H1 (cell line): ENCODE data around the gene SSBP3. TPM values are rescaled to one million over a fixed set of nuclear protein-coding genes. Genes with fewer than 3 reads are reported as not detected.

Experiments
- CTCF ChIA-PET: fragments of 300-600 bp; sonication (Branson Sonifier 250); formaldehyde crosslinking; loops from one replicate; lab custom pipeline; 2021; ENCODE audit not compliant: partially characterized antibody; lab: Charles Lee
- POLR2A ChIA-PET: fragments of 300-600 bp; sonication (Branson Sonifier 250); formaldehyde crosslinking; loops from one replicate; lab custom pipeline; 2021; ENCODE audit warnings: inconsistent platforms; ENCODE audit not compliant: partially characterized antibody; lab: Charles Lee
- DNase-seq, 2 experiments: peaks; one replicate each; pipeline versions ENCODE4 v3.0.0 to v3.0.0-alpha.2; 2010 to 2022; ENCODE audit warnings: low spot score in 2 of 2, low read depth in 1 of 2, mixed read lengths in 1 of 2
- FAIRE-seq: peaks from 2 replicates; lab custom pipeline; 2011; peaks lifted over from hg19 to GRCh38; lab: Jason Lieb, UNC
- H2AFZ ChIP-seq: 2 replicates; pipeline ENCODE4 v1.8.1; 2012; ENCODE audit warnings: low read length, inconsistent platforms
- H2AK5ac ChIP-seq: 2 replicates; pipeline ENCODE4 v1.6.1; 2013; ENCODE audit warnings: low read depth, low read length
- H2BK120ac ChIP-seq: replicated peaks from 2 replicates; pipeline ENCODE3; 2013; ENCODE audit warnings: low read depth, low read length, inconsistent platforms
- H2BK12ac ChIP-seq: 2 replicates; pipeline ENCODE4 v1.6.1; 2013; ENCODE audit warnings: low read depth, low read length
- H2BK15ac ChIP-seq: 2 replicates; pipeline ENCODE4 v1.6.1; 2013; ENCODE audit warnings: low read length
- H2BK20ac ChIP-seq: 2 replicates; pipeline ENCODE4 v1.6.1; 2013; ENCODE audit warnings: low read length
- H2BK5ac ChIP-seq: 2 replicates; pipeline ENCODE4 v1.6.1; 2013; ENCODE audit warnings: low read depth, low read length
- H3K14ac ChIP-seq: 2 replicates; pipeline ENCODE4 v1.6.1; 2013; ENCODE audit warnings: inconsistent platforms; ENCODE audit not compliant: insufficient read length
- H3K18ac ChIP-seq: 2 replicates; pipeline ENCODE4 v1.6.1; 2013; ENCODE audit warnings: low read length; ENCODE audit errors: extremely low read depth
- H3K23ac ChIP-seq: 2 replicates; pipeline ENCODE4 v1.6.1; 2013; ENCODE audit warnings: inconsistent platforms; ENCODE audit not compliant: insufficient read length
- H3K23me2 ChIP-seq: 2 replicates; pipeline ENCODE4 v1.6.1; 2013; ENCODE audit warnings: low read depth, low read length
- H3K27ac ChIP-seq: 2 replicates; pipeline ENCODE4 v1.6.1; 2011; ENCODE audit warnings: low read depth, low read length, inconsistent platforms
- H3K27me3 ChIP-seq, 4 experiments: replicated peaks in 1 of 4; 1 replicate in 1 of 4; 2 replicates in 3 of 4; pipeline versions ENCODE4 v1.6.1 to v1.8.1; 2011 to 2013; ENCODE audit warnings: low read length in 3 of 4, mild to moderate bottlenecking in 3 of 4, inconsistent platforms in 2 of 4, mixed read lengths in 2 of 4, moderate library complexity in 1 of 4; ENCODE audit not compliant: control insufficient read depth in 3 of 4, insufficient read depth in 3 of 4; ENCODE audit errors: extremely low read depth in 1 of 4
- H3K36me3 ChIP-seq, 4 experiments: 2 replicates each; pipeline versions ENCODE4 v1.6.1 to v1.8.1; 2011 to 2013; ENCODE audit warnings: mild to moderate bottlenecking in 4 of 4, low read length in 3 of 4, moderate library complexity in 2 of 4, control low read depth in 1 of 4, inconsistent platforms in 1 of 4; ENCODE audit not compliant: insufficient read depth in 4 of 4, control insufficient read depth in 2 of 4
- H3K4ac ChIP-seq: replicated peaks from 2 replicates; pipeline ENCODE3; 2013; ENCODE audit warnings: low read length, low read depth, mixed read lengths, inconsistent platforms; ENCODE audit not compliant: insufficient read length
- H3K4me1 ChIP-seq, 4 experiments: replicated peaks in 1 of 4; 1 replicate in 1 of 4; 2 replicates in 3 of 4; pipeline versions ENCODE4 v1.6.1 to v1.8.1; 2011 to 2013; ENCODE audit warnings: low read length in 3 of 4, inconsistent platforms in 2 of 4, mixed read lengths in 1 of 4; ENCODE audit not compliant: insufficient read depth in 4 of 4, control insufficient read depth in 3 of 4
- H3K4me2 ChIP-seq, 2 experiments: 2 replicates each; pipeline versions ENCODE4 v1.6.1 to v1.8.1; 2011 to 2013; ENCODE audit warnings: low read depth in 2 of 2, low read length in 2 of 2, control low read depth in 1 of 2, inconsistent platforms in 1 of 2, mild to moderate bottlenecking in 1 of 2; ENCODE audit not compliant: insufficient read depth in 1 of 2
- H3K4me3 ChIP-seq, 4 experiments: fragments of 200-600, 300-600 bp in 1 of 4; sonication (generic), shearing (Covaris generic), sonication (Bioruptor Twin) in 1 of 4; 2 replicates each; pipeline versions ENCODE4 v1.5.1 to v1.8.1; 2011 to 2016; ENCODE audit warnings: low read length in 4 of 4, low read depth in 3 of 4, control low read depth in 2 of 4, inconsistent platforms in 2 of 4, mild to moderate bottlenecking in 2 of 4, mixed read lengths in 1 of 4, moderate library complexity in 1 of 4; ENCODE audit not compliant: insufficient read depth in 2 of 4; ENCODE audit errors: extremely low read depth in 1 of 4
- H3K56ac ChIP-seq: replicated peaks from 2 replicates; pipeline ENCODE3; 2013; ENCODE audit warnings: low read depth, mild to moderate bottlenecking, mixed read lengths, low read length, inconsistent platforms; ENCODE audit not compliant: insufficient read length
- H3K79me1 ChIP-seq: 2 replicates; pipeline ENCODE4 v1.6.1; 2013; ENCODE audit warnings: low read depth, low read length, control low read depth
- H3K79me2 ChIP-seq, 2 experiments: 2 replicates each; pipeline versions ENCODE4 v1.6.1 to v1.8.1; 2012 to 2013; ENCODE audit warnings: low read length in 2 of 2, mild to moderate bottlenecking in 2 of 2, inconsistent platforms in 1 of 2; ENCODE audit not compliant: insufficient read depth in 2 of 2, control insufficient read depth in 1 of 2
- H3K9ac ChIP-seq, 4 experiments: replicated peaks in 1 of 4; 1 replicate in 1 of 4; 2 replicates in 3 of 4; pipeline versions ENCODE4 v1.6.1 to v1.8.1; 2011 to 2013; ENCODE audit warnings: low read depth in 3 of 4, low read length in 3 of 4, control low read depth in 2 of 4, mild to moderate bottlenecking in 2 of 4, moderate library complexity in 2 of 4, inconsistent platforms in 1 of 4; ENCODE audit errors: extremely low read depth in 1 of 4
- H3K9me3 ChIP-seq, 2 experiments: 2 replicates each; pipeline versions ENCODE4 v1.6.1 to v1.8.1; 2012 to 2013; ENCODE audit warnings: mild to moderate bottlenecking in 2 of 2, moderate library complexity in 2 of 2, control low read depth in 1 of 2, inconsistent platforms in 1 of 2, low read depth in 1 of 2, low read length in 1 of 2, mixed read lengths in 1 of 2; ENCODE audit not compliant: insufficient read depth in 2 of 2
- H4K20me1 ChIP-seq, 2 experiments: replicated peaks in 1 of 2; 2 replicates each; pipeline versions ENCODE3 to v1.8.1; 2011 to 2013; ENCODE audit warnings: inconsistent platforms in 2 of 2, low read length in 2 of 2, mild to moderate bottlenecking in 1 of 2; ENCODE audit not compliant: insufficient read depth in 2 of 2, control insufficient read depth in 1 of 2
- H4K5ac ChIP-seq: 2 replicates; pipeline ENCODE4 v1.6.1; 2013; ENCODE audit warnings: low read length, low read depth, mixed read lengths, inconsistent platforms; ENCODE audit not compliant: insufficient read length
- H4K8ac ChIP-seq: 2 replicates; pipeline ENCODE4 v1.8.0; 2013; ENCODE audit warnings: mild to moderate bottlenecking, moderate library complexity, low read length, inconsistent platforms; ENCODE audit not compliant: insufficient read depth; ENCODE audit errors: extremely low read depth
- H4K91ac ChIP-seq: replicated peaks from 2 replicates; pipeline ENCODE3; 2013; ENCODE audit warnings: low read length, mixed read lengths, inconsistent platforms; ENCODE audit not compliant: insufficient read length
- GTF2F1 ChIP-seq: IDR thresholded peaks from 2 replicates; pipeline ENCODE4 v1.6.1; 2012; ENCODE audit warnings: low read depth, low read length, improper control_type of control experiment, borderline replicate concordance
- WGBS, 2 experiments: shearing (Covaris generic) in 1 of 2; methylation state at CpG; one replicate each; pipeline versions ENCODE4 v1.1.6 to v1.1.7; 2013 to 2015; ENCODE audit warnings: low lambda C conversion rate in 2 of 2, mixed read lengths in 2 of 2, inconsistent platforms in 1 of 2, low coverage in 1 of 2, missing lambda C conversion rate in 1 of 2; ENCODE audit not compliant: insufficient replicate concordance in 2 of 2, insufficient coverage in 1 of 2, insufficient read length in 1 of 2; ENCODE audit errors: extremely low coverage in 1 of 2, missing lambda C conversion rate in 1 of 2; 5-methylcytosine and 5-hydroxymethylcytosine counted together
- polyA plus RNA-seq, 7 experiments: library from polyadenylated mRNA; depleted of rRNA in 3 of 7; stranded (reverse) in 5 of 7; unstranded in 2 of 7; fragments of >200 nt in 5 of 7; fragments of 200-250 nt in 2 of 7; gene quantifications; 1 replicate in 5 of 7; 2 replicates in 1 of 7; 4 replicates in 1 of 7; pipeline versions ENCODE4 v1.2.1 to v1.2.3, GENCODE V29; 2011 to 2013; ENCODE audit warnings: missing spikeins in 2 of 7, mixed read lengths in 2 of 7
- total RNA-seq: library from RNA; stranded (reverse); fragmentation: NEBNext Ultra II Directional; extraction: Animal tissue kit (Norgen Biotek cat#: 25700); gene quantifications from 2 replicates; pipeline ENCODE4 v1.2.1, GENCODE V29; 2021

Gene SSBP3
- total and polyA plus RNA-seq, 2 of the 8 experiments (the other 6 are each of a cell fraction or from before 2014, with no cell fraction given), result 99.7 to 133 TPM

DNA sequence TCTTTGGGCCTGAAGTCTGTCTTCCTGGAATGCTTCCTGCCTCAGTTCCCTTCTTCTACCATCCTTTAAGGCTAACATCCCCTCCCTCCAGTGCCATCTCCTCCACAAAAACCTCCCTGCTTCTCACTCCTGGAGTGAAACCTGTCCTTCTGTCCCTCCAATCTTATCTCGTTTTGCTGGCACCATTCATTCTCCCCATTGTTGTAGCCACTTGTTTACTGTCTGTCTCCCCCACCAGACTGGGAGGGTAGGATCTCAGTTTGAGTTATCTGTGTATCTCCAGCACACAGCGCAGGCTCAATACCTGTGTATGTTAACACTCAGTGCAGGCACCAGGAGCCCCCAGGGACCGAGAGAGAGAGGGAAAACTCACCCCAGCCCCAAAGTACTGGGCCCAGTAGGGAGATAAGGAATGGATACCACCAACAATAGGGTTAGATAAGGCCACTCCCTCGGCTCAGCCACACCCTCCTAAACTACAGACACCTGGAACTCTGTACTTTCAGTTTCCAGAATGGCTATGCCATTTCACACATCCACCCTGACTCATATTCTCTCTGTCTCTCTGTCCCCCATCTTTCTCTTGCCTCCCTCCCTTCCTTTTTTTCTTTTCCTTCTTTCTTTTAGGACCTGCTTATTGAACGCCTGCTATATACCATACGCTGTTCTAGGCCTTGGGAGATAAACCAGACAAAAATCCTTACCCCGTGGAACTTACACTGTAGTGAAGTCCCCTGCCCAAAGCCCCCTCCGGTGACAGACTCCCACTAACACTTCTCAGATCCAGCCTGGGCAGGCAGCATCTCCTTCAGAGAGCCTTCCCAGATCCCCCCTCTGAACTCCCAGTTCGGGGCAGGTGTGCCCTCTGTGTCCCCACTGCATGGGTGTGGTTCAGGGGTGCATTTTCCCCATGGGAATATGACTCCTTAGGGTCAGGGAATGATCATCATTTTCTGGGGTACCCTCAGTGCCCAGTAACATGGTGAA is 3.3 kb upstream of the SSBP3 start:
- FAIRE-seq, result no peak
- peak overlapping the region; percentile 76 for H3K18ac ChIP-seq
- peaks cover 0 to 4% of the 10 kb centered on the region in 2 experiments for H4K20me1 ChIP-seq
- no peak overlapping the region for H3K27ac ChIP-seq
- peak overlapping the region; percentile 20 for H4K91ac ChIP-seq
- H2AFZ ChIP-seq, result no peak overlapping the region
- H2AK5ac ChIP-seq, result peak overlapping the region; percentile 47
- POLR2A ChIA-PET, result interaction anchor here (0.9 to 2.7 kb wide), 3 partner anchors 70 to 80 kb away, joined by 3 to 12 read pairs (median 3); no protein-coding TSS in a partner anchor
- peaks cover 0 to 1% (median 0%) of the 10 kb centered on the region in 4 experiments; a peak in 1 of 8 replicates for H3K36me3 ChIP-seq
- no peak overlapping the region for H3K9ac ChIP-seq
- H4K8ac ChIP-seq, result no peak overlapping the region
- H3K4ac ChIP-seq, result no peak overlapping the region
- peak overlapping the region; percentile 94 for H2BK20ac ChIP-seq
- no peak overlapping the region for H3K14ac ChIP-seq
- H3K79me2 ChIP-seq, result peaks cover 0 to 10% of the 10 kb centered on the region in 2 experiments; a peak in 2 of 4 replicates
- H3K9me3 ChIP-seq, result no peaks in the 10 kb centered on the region
- no peak overlapping the region for H3K56ac ChIP-seq
- no peak overlapping the region for H3K4me3 ChIP-seq
- H3K79me1 ChIP-seq, result no peaks in the 10 kb centered on the region
- no peak overlapping the region for H2BK120ac ChIP-seq
- H3K4me1 ChIP-seq, result peaks cover 3 to 28% (median 14%) of the 10 kb centered on the region in 4 experiments
- no peak overlapping the region for H4K5ac ChIP-seq
- H2BK12ac ChIP-seq, result peak overlapping the region; percentile 99
- H2BK15ac ChIP-seq, result peak overlapping the region; percentile 93; the same call in 1 of the 2 replicates
- no peak overlapping the region for H3K23ac ChIP-seq
- WGBS, 2 experiments, result 88% methylated on average over 9 of the region's 9 CpGs; no CpG with 5 or more reads in 1 of the 2 experiments
- no peak for DNase-seq
- H2BK5ac ChIP-seq, result peak overlapping the region; percentile 64; the same call in 1 of the 2 replicates
- CTCF ChIA-PET, result interaction anchor here (1.8 kb wide), 1 partner anchor 98 kb away, joined by 5 read pairs; no protein-coding TSS in a partner anchor
- H3K4me2 ChIP-seq, result peak overlapping the region in 1 of 2 experiments; percentile 13; a peak in 1 of 4 replicates
- H3K23me2 ChIP-seq, result peaks cover 8% of the 10 kb centered on the region
- peaks cover 0 to 2% (median 0%) of the 10 kb centered on the region in 4 experiments; a peak in 2 of 7 replicates for H3K27me3 ChIP-seq
- no peak for TF ChIP-seq GTF2F1
